ENCODE data around the gene TMEM106B. TPM values are rescaled to one million over a fixed set of nuclear protein-coding genes. Genes with fewer than 3 reads are reported as not detected.

The TMEM106B gene
- total RNA-seq, 3 donors from 2014 or later: 47.9 to 71.0 (median 61.1) TPM

- Histone ChIP-seq H3K4me3 (no peak overlapping the region), H3K4me1 (no peaks in the 10 kb centered on the region), H3K27me3 (no peaks in the 10 kb centered on the region), H3K9me3 (peaks cover 7 to 28% of the 10 kb centered on the region in 2 donors), H3K27ac (no peak overlapping the region), H3K36me3 (no peaks in the 10 kb centered on the region)
- no peak for DNase-seq (ENCODE audit: low spot score in 2 of 2)
- intact Hi-C loops (cut with DNase I; ENCODE audit: low total_unique reads): no loop called here
- TF ChIP-seq CTCF (IDR thresholded peaks at IDR 0.05) (no peak), POLR2AphosphoS5 (IDR thresholded peaks at IDR 0.05) (no peak)
These were observed 79.7 kb downstream of the TMEM106B start for GRCh38 chr7:12290761-12291160.

GRCh38 chr7:12291870-12292269 lies 80.8 kb downstream of the TMEM106B start:
- no peaks in the 10 kb centered on the region for H3K36me3 ChIP-seq
- no peaks in the 10 kb centered on the region for H3K27me3 ChIP-seq
- TF ChIP-seq CTCF (IDR thresholded peaks at IDR 0.05): no peak
- intact Hi-C loops (cut with DNase I; ENCODE audit: low total_unique reads): no loop called here
- DNase-seq (ENCODE audit: low spot score in 2 of 2): no peak
- peaks cover 7 to 28% of the 10 kb centered on the region in 2 donors for H3K9me3 ChIP-seq
- no peaks in the 10 kb centered on the region for H3K4me1 ChIP-seq
- H3K27ac ChIP-seq: no peak overlapping the region
- H3K4me3 ChIP-seq: no peak overlapping the region

Other genes starting within 250 kb of the TMEM106B start
- 10 to 100 TPM in 1 of 3 donors, 1 to 10 TPM in 1, not detected in 1; 8.8 to 17.0 TPM for gene VWDE, start 192.6 kb downstream of the TMEM106B start, total RNA-seq

Data from breast epithelium (tissue), 4 donors.